H9 (cell line): ENCODE data around the gene CUL2. TPM values are rescaled to one million over a fixed set of nuclear protein-coding genes. Genes with fewer than 3 reads are reported as not detected.

Experiments used
- DNase-seq: peaks from one replicate; pipeline ENCODE4 v3.0.0-alpha.2; 2017
- H2AFZ ChIP-seq: one replicate; pipeline ENCODE4 v1.6.1; 2013; ENCODE audit warnings: mild to moderate bottlenecking, low read length, control low read depth, moderate library complexity
- H2AK5ac ChIP-seq: 2 replicates; pipeline ENCODE4 v1.6.1; 2013; ENCODE audit warnings: low read length, control low read depth, mixed read lengths; ENCODE audit not compliant: insufficient read length
- H2BK120ac ChIP-seq: one replicate; pipeline ENCODE4 v1.6.1; 2013; ENCODE audit warnings: low read depth, mild to moderate bottlenecking, low read length, control low read depth, inconsistent platforms; ENCODE audit not compliant: poor library complexity, severe bottlenecking
- H2BK12ac ChIP-seq: 2 replicates; pipeline ENCODE4 v1.6.1; 2013; ENCODE audit warnings: low read length, control low read depth, mixed read lengths, low read depth; ENCODE audit not compliant: insufficient read length
- H2BK15ac ChIP-seq: 2 replicates; pipeline ENCODE4 v1.6.1; 2013; ENCODE audit warnings: low read depth, low read length, control low read depth
- H2BK20ac ChIP-seq: one replicate; pipeline ENCODE4 v1.6.1; 2013; ENCODE audit warnings: low read depth, mild to moderate bottlenecking, low read length, control low read depth, inconsistent platforms; ENCODE audit not compliant: poor library complexity, severe bottlenecking
- H2BK5ac ChIP-seq: 2 replicates; pipeline ENCODE4 v1.6.1; 2013; ENCODE audit warnings: low read length, control low read depth, mixed read lengths; ENCODE audit not compliant: insufficient read length
- H3K14ac ChIP-seq: 2 replicates; pipeline ENCODE4 v1.6.1; 2013; ENCODE audit warnings: low read length, control low read depth; ENCODE audit not compliant: insufficient read depth
- H3K18ac ChIP-seq: 2 replicates; pipeline ENCODE4 v1.6.1; 2013; ENCODE audit warnings: low read depth, mild to moderate bottlenecking, mixed read lengths, low read length, control low read depth; ENCODE audit not compliant: insufficient read length
- H3K23ac ChIP-seq: 2 replicates; pipeline ENCODE4 v1.6.1; 2013; ENCODE audit warnings: low read length, control low read depth, mixed read lengths, low read depth; ENCODE audit not compliant: insufficient read length
- H3K23me2 ChIP-seq: 2 replicates; pipeline ENCODE4 v1.6.1; 2013; ENCODE audit warnings: low read depth, mild to moderate bottlenecking, mixed read lengths, low read length, control low read depth; ENCODE audit not compliant: insufficient read length, poor library complexity, severe bottlenecking
- H3K27ac ChIP-seq: 2 replicates; pipeline ENCODE4 v1.5.1; 2013; ENCODE audit warnings: low read length, control low read depth, mixed read lengths, low read depth; ENCODE audit not compliant: insufficient read length
- H3K27me3 ChIP-seq: 2 replicates; pipeline ENCODE4 v1.6.1; 2013; ENCODE audit warnings: low read length, control low read depth, inconsistent platforms; ENCODE audit not compliant: insufficient read depth
- H3K4ac ChIP-seq: 2 replicates; pipeline ENCODE4 v1.6.1; 2013; ENCODE audit warnings: low read depth, mild to moderate bottlenecking, control low read depth, inconsistent platforms, low read length, moderate library complexity
- H3K4me1 ChIP-seq: 2 replicates; pipeline ENCODE4 v1.6.1; 2013; ENCODE audit warnings: low read length, control low read depth, inconsistent platforms; ENCODE audit not compliant: insufficient read depth
- H3K4me2 ChIP-seq: 2 replicates; pipeline ENCODE4 v1.6.1; 2013; ENCODE audit warnings: low read length, control low read depth, mixed read lengths; ENCODE audit not compliant: insufficient read length, insufficient read depth
- H3K56ac ChIP-seq: 2 replicates; pipeline ENCODE4 v1.6.1; 2013; ENCODE audit warnings: low read depth, mild to moderate bottlenecking, mixed read lengths, low read length, control low read depth; ENCODE audit not compliant: insufficient read length
- H3K79me1 ChIP-seq: 2 replicates; pipeline ENCODE4 v1.6.1; 2013; ENCODE audit warnings: low read depth, mild to moderate bottlenecking, moderate library complexity, low read length, control low read depth, inconsistent platforms; ENCODE audit not compliant: insufficient read depth, poor library complexity, severe bottlenecking
- H3K79me2 ChIP-seq: 2 replicates; pipeline ENCODE4 v1.6.1; 2013; ENCODE audit warnings: low read length, control low read depth, inconsistent platforms; ENCODE audit not compliant: insufficient read depth
- H3K9ac ChIP-seq: 2 replicates; pipeline ENCODE4 v1.6.1; 2013; ENCODE audit warnings: low read length, control low read depth, mixed read lengths; ENCODE audit not compliant: insufficient read length; ENCODE audit errors: extremely low read depth
- H3K9me3 ChIP-seq: one replicate; pipeline ENCODE4 v1.6.1; 2013; ENCODE audit warnings: low read depth, low read length, inconsistent platforms; ENCODE audit not compliant: control insufficient read depth
- H3T11ph ChIP-seq: one replicate; pipeline ENCODE4 v1.6.1; 2013; ENCODE audit warnings: mild to moderate bottlenecking, low read length, control low read depth, inconsistent platforms
- H4K20me1 ChIP-seq: one replicate; pipeline ENCODE4 v1.6.1; 2013; ENCODE audit not compliant: control insufficient read depth, insufficient read length, insufficient read depth
- H4K5ac ChIP-seq: 2 replicates; pipeline ENCODE4 v1.6.1; 2013; ENCODE audit warnings: low read depth, mild to moderate bottlenecking, mixed read lengths, low read length, control low read depth; ENCODE audit not compliant: insufficient read length
- H4K8ac ChIP-seq: replicated peaks from 2 replicates; pipeline ENCODE4 v1.6.1; 2013; ENCODE audit warnings: low read length, control low read depth, mixed read lengths, low read depth; ENCODE audit not compliant: insufficient read length
- H4K91ac ChIP-seq: 2 replicates; pipeline ENCODE4 v1.6.1; 2013; ENCODE audit warnings: low read depth, mild to moderate bottlenecking, moderate library complexity, mixed read lengths, low read length, control low read depth; ENCODE audit not compliant: insufficient read length
- H3K27ac Mint-ChIP-seq, 3 experiments: 2 replicates in 2 of 3; 3 replicates in 1 of 3; pipeline ENCODE4 v1.8.0; 2020 to 2021; ENCODE audit warnings: mixed read lengths in 3 of 3, mild to moderate bottlenecking in 1 of 3, moderate library complexity in 1 of 3
- H3K27me3 Mint-ChIP-seq: 2 replicates; pipeline ENCODE4 v1.8.0; 2021; ENCODE audit warnings: low read depth, mild to moderate bottlenecking, moderate library complexity, mixed read lengths
- H3K36me3 Mint-ChIP-seq, 3 experiments: 2 replicates in 2 of 3; 3 replicates in 1 of 3; pipeline ENCODE4 v1.8.0; 2020 to 2021; ENCODE audit warnings: low read depth in 3 of 3, mixed read lengths in 3 of 3; ENCODE audit not compliant: insufficient read depth in 1 of 3
- H3K4me1 Mint-ChIP-seq, 2 experiments: 2 replicates each; pipeline ENCODE4 v1.8.0; 2020; ENCODE audit warnings: mixed read lengths in 2 of 2
- H3K4me3 Mint-ChIP-seq, 2 experiments: 2 replicates in 1 of 2; 3 replicates in 1 of 2; pipeline ENCODE4 v1.8.0; 2020 to 2021; ENCODE audit warnings: mild to moderate bottlenecking in 2 of 2, mixed read lengths in 2 of 2, moderate library complexity in 1 of 2
- H3K9me3 Mint-ChIP-seq, 2 experiments: 2 replicates in 1 of 2; 3 replicates in 1 of 2; pipeline ENCODE4 v1.8.0; 2020; ENCODE audit warnings: mild to moderate bottlenecking in 2 of 2, mixed read lengths in 2 of 2, moderate library complexity in 1 of 2
- CTCF ChIP-seq: fragments of 200-600 bp; sonication (generic); conservative IDR thresholded peaks from 3 replicates; pipeline ENCODE4 v1.8.0; 2021; ENCODE audit warnings: antibody characterized with exemption, mild to moderate bottlenecking
- WGBS: extraction: QIAGEN DNeasy Blood & Tissue Kit; methylation state at CpG from one replicate; pipeline ENCODE4 v1.1.7; 2013; ENCODE audit warnings: missing lambda C conversion rate, low lambda C conversion rate, mixed read lengths; ENCODE audit not compliant: insufficient read length; ENCODE audit errors: extremely low coverage; 5-methylcytosine and 5-hydroxymethylcytosine counted together
- total RNA-seq: library from RNA; stranded (reverse); gene quantifications from 2 replicates; pipeline ENCODE4 v1.2.1, GENCODE V29; 2021

CUL2 gene
- total RNA-seq, 1 experiment from 2014 or later = 43.3 TPM

- H3K4me1 ChIP-seq = peaks cover 10% of the 10 kb centered on the region
- H3K79me2 ChIP-seq = no peaks in the 10 kb centered on the region
- no peak overlapping the region for H2BK12ac ChIP-seq
- H3K27me3 ChIP-seq = peaks cover 3% of the 10 kb centered on the region; the same call in 1 of the 2 replicates
- no peaks in the 10 kb centered on the region for H3K9me3 Mint-ChIP-seq
- no peak overlapping the region for H3K23ac ChIP-seq
- H3K36me3 Mint-ChIP-seq = no peaks in the 10 kb centered on the region
- H3K18ac ChIP-seq = peak overlapping the region; percentile 28
- no peak overlapping the region for H4K5ac ChIP-seq
- no peak overlapping the region for H3K56ac ChIP-seq
- H2BK120ac ChIP-seq = no peak overlapping the region
- no peaks in the 10 kb centered on the region for H3K9me3 ChIP-seq
- WGBS = no CpG with 5 or more reads among the region's 7 CpGs
- H3K9ac ChIP-seq = no peak overlapping the region
- no peak overlapping the region for H3K27ac ChIP-seq
- H3K4me3 Mint-ChIP-seq = no peak overlapping the region
- no peak overlapping the region for H2BK20ac ChIP-seq
- DNase-seq = peak; percentile 91
- H3K27ac Mint-ChIP-seq = peak overlapping the region in 1 of 3 experiments; percentile 86; a peak in 2 of 7 replicates
- peaks cover 20 to 22% of the 10 kb centered on the region in 2 experiments for H3K4me1 Mint-ChIP-seq
- no peaks in the 10 kb centered on the region for H4K20me1 ChIP-seq
- no peak overlapping the region for H4K91ac ChIP-seq
- no peak overlapping the region for H3K14ac ChIP-seq
- no peak overlapping the region for H2BK15ac ChIP-seq
- no peaks in the 10 kb centered on the region for H3K23me2 ChIP-seq
- no peak overlapping the region for H2BK5ac ChIP-seq
- peak; percentile 89 for TF ChIP-seq CTCF
- no peaks in the 10 kb centered on the region for H3K79me1 ChIP-seq
- no peak overlapping the region for H2AFZ ChIP-seq
- H3T11ph ChIP-seq = no peak overlapping the region
- no peak overlapping the region for H2AK5ac ChIP-seq
- H4K8ac ChIP-seq = no peak overlapping the region
- no peak overlapping the region for H3K4ac ChIP-seq
- peaks cover 5% of the 10 kb centered on the region for H3K27me3 Mint-ChIP-seq
- H3K4me2 ChIP-seq = no peak overlapping the region
Observed at GRCh38 chr10:34994565-34995142, 95.5 kb downstream of the CUL2 start.
